BJ (cell line): ENCODE measurements around the gene HSBP1. TPM values are rescaled to one million over a fixed set of nuclear protein-coding genes. Genes with fewer than 3 reads are reported as not detected.

ENCODE experiments used
- CTCF ChIA-PET: fragments of 350-600 bp; formaldehyde crosslinking; extraction: SDS; loops from one replicate; lab custom pipeline; 2021; ENCODE audit warnings: antibody characterized with exemption, inconsistent platforms; lab: Yijun Ruan, JAX
- POLR2A ChIA-PET: fragments of 300-600 bp; sonication (Branson Sonifier 250); formaldehyde crosslinking; extraction: SDS; loops from one replicate; lab custom pipeline; 2021; ENCODE audit warnings: antibody characterized with exemption; lab: Charles Lee
- DNase-seq: peaks from one replicate; pipeline ENCODE4 v3.0.0-alpha.2; 2011; ENCODE audit warnings: low read depth
- H3K27me3 ChIP-seq: 2 replicates; pipeline ENCODE4 v1.6.0; 2011; ENCODE audit warnings: low read length; ENCODE audit not compliant: control insufficient read depth, insufficient read depth
- H3K36me3 ChIP-seq: 2 replicates; pipeline ENCODE4 v1.5.1; 2011; ENCODE audit warnings: low read length; ENCODE audit not compliant: control insufficient read depth, insufficient read depth
- H3K4me3 ChIP-seq: 2 replicates; pipeline ENCODE4 v1.5.1; 2011; ENCODE audit warnings: low read depth, mild to moderate bottlenecking, control low read depth, low read length
- polyA plus RNA-seq: library from polyadenylated mRNA; depleted of rRNA; stranded (reverse); fragments of >200 nt; gene quantifications from 2 replicates; pipeline ENCODE4 v1.2.3, GENCODE V29; 2011
- TF ChIP-seq, protein P1 (sequence below): IDR thresholded peaks from 2 replicates; pipeline ENCODE4 v1.5.1; 2011; ENCODE audit warnings: low read depth, mild to moderate bottlenecking, control low read depth, inconsistent platforms, low read length, moderate library complexity; ENCODE audit not compliant: insufficient read depth

Gene HSBP1
- polyA plus RNA-seq, 1 experiment, result 165 TPM

GRCh38 chr16:83850947-83851346 is 43.2 kb downstream of the HSBP1 start:
- ChIA-PET POLR2A (no interaction called here), CTCF (no interaction called here)
- H3K36me3 ChIP-seq, result no peaks in the 10 kb centered on the region
- H3K4me3 ChIP-seq, result no peak overlapping the region
- TF ChIP-seq, protein P1, sequence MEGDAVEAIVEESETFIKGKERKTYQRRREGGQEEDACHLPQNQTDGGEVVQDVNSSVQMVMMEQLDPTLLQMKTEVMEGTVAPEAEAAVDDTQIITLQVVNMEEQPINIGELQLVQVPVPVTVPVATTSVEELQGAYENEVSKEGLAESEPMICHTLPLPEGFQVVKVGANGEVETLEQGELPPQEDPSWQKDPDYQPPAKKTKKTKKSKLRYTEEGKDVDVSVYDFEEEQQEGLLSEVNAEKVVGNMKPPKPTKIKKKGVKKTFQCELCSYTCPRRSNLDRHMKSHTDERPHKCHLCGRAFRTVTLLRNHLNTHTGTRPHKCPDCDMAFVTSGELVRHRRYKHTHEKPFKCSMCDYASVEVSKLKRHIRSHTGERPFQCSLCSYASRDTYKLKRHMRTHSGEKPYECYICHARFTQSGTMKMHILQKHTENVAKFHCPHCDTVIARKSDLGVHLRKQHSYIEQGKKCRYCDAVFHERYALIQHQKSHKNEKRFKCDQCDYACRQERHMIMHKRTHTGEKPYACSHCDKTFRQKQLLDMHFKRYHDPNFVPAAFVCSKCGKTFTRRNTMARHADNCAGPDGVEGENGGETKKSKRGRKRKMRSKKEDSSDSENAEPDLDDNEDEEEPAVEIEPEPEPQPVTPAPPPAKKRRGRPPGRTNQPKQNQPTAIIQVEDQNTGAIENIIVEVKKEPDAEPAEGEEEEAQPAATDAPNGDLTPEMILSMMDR, result no peak
- H3K27me3 ChIP-seq, result no peaks in the 10 kb centered on the region
- DNase-seq, result no peak

GRCh38 chr16:83851473-83851872 is 43.7 kb downstream of the HSBP1 start:
- Histone ChIP-seq H3K4me3 (no peak overlapping the region), H3K36me3 (no peaks in the 10 kb centered on the region), H3K27me3 (no peaks in the 10 kb centered on the region)
- ChIA-PET POLR2A (no interaction called here), CTCF (no interaction called here)
- no peak for DNase-seq
- TF ChIP-seq, protein P1, result no peak

DNA sequence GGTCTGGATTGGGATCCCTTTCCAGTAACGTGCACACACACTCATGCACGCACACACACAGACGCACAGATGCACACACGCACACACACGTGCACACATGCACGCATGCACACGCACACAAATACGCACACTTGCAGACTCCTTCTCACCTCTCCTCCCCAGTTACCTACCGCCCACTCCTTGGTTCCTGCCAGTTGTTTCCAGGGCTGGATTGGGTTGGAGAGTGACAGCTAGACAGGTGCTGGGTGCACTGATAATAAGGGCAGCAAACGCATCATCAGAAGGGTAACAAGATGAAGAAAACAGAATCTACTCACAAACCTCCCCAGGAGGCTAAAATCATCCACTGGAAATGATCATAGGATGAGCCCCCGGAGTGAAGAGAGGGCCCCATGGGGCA is 45.0 kb downstream of the HSBP1 start:
- POLR2A ChIA-PET, result no interaction called here
- CTCF ChIA-PET, result no interaction called here
- H3K4me3 ChIP-seq, result no peak overlapping the region
- TF ChIP-seq, protein P1, result no peak
- no peaks in the 10 kb centered on the region for H3K36me3 ChIP-seq
- no peak for DNase-seq
- no peaks in the 10 kb centered on the region for H3K27me3 ChIP-seq

DNA sequence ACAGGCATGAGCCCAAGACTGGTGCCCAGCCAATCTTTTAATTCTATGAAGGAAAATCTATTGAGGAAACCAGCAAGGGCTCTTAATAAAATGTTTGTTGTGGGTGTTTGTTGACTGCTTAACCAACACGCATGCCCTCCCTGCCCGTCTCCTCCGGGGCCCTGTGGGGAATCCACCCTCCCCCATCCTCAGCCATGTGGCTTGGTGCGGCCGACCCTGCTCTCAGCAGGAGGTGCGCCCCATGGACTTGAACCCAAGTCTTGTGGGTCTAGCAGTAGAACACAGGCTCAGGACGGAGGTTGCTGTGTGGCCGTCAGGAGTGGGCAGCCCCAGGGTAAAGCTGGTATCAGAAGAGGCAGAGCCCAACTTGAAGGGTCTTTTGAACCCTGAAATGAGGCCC is 46.1 kb downstream of the HSBP1 start:
- no peak overlapping the region for H3K4me3 ChIP-seq
- DNase-seq, result no peak
- ChIA-PET POLR2A (no interaction called here), CTCF (no interaction called here)
- TF ChIP-seq, protein P1, result no peak
- no peaks in the 10 kb centered on the region for H3K27me3 ChIP-seq
- H3K36me3 ChIP-seq, result no peaks in the 10 kb centered on the region

- no peaks in the 10 kb centered on the region for H3K36me3 ChIP-seq
- TF ChIP-seq, protein P1, result no peak
- DNase-seq, result no peak
- no peak overlapping the region for H3K4me3 ChIP-seq
- ChIA-PET CTCF (interaction anchor here (0.6 to 0.9 kb wide), 2 partner anchors 28 to 544 kb away, joined by 3 read pairs; no protein-coding TSS in a partner anchor), POLR2A (no interaction called here)
- no peaks in the 10 kb centered on the region for H3K27me3 ChIP-seq
These were observed 46.6 kb downstream of the HSBP1 start for GRCh38 chr16:83854420-83854819.
